HG03442 (cell line): ENCODE measurements around the gene CHRNB1.
"Not testable (repeated sequence)": the region's sequence is repeated elsewhere in the genome, so short reads cannot be mapped to it uniquely, and the experiment has no call there.

Experiments used
- ATAC-seq: cut with Tn5 transposase; IDR thresholded peaks from one replicate; pipeline ENCODE4 v1.9.1; 2021; ENCODE audit warnings: mild to moderate bottlenecking, moderate library complexity; ENCODE audit not compliant: unreplicated experiment

CHRNB1 gene

DNA sequence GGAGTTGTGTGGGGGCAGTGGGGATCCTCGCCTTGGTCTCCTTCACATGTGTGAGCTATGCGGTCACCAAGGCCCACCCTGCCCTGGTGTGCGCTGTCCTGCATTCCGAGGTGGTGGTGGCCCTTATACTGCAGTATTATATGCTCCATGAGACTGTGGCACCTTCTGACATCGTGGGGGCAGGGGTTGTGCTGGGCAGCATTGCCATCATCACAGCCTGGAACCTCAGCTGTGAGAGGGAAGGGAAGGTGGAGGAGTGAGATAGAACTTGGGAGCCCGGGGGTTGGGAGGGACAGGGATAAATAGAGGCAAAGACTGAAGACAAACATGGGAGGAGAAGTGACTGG lies 37.9 kb downstream of the CHRNB1 start:
- ATAC-seq = not testable (repeated sequence)

GRCh38 chr17:7483255-7484066 lies 38.6 kb downstream of the CHRNB1 start:
- ATAC-seq = peak; percentile 35

DNA sequence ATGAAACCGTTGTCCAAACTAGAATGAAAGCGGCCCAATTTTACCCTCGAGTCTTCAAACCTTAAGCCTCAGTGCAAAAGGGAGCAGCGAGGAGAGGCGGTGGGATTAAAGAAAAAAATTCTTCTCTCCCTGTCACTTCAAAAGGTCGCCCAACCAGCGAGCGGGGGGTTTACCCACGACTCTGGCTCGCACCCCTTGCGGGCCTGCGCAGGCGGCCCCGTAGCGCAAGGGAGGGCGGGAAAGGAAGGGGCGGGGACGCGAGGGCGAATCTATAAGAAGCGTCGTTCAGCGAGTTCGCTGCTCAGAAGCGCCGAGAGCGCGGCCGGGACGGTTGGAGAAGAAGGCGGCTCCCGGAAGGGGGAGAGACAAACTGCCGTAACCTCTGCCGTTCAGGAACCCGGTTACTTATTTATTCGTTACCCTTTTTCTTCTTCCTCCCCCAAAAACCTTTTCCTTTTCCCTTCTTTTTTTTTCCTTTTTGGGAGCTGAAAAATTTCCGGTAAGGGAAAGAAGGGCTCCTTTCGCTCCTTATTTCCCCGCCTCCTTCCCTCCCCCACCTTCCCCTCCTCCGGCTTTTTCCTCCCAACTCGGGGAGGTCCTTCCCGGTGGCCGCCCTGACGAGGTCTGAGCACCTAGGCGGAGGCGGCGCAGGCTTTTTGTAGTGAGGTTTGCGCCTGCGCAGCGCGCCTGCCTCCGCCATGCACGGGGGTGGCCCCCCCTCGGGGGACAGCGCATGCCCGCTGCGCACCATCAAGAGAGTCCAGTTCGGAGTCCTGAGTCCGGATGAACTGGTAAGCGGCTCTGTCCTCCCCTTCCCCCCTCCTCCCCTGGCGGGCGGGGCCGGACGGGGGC lies 39.4 kb downstream of the CHRNB1 start, which contains the start of gene POLR2A:
Gene POLR2A (plus strand): TSS at position 300 of the 852 bp plus-strand sequence.
- peak; percentile 57 for ATAC-seq

DNA sequence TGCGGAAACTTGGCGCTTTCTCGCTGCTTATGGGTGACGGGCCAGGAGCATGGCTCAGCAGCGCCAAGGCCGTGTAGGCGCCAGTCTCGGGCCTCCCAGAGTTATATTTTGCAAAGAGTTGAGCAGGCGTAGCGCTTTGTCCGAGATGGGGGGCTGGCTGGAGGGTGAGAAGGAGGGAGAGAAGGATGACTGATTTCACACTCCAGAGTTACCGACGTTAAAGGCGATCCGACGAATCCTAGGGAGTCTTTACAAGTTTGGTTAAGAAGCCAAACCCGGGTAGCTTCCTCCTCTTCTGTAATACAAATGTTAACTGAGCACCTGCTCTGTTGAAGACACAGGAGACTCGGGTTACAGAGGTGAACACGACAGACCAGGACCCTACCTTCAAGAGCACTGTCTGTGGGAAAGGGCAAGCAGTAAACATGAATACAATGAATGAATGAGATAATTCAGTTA lies 40.1 kb downstream of the CHRNB1 start:
- no peak for ATAC-seq

GRCh38 chr17:7486181-7486580 lies 41.3 kb downstream of the CHRNB1 start:
- ATAC-seq = no peak

GRCh38 chr17:7490144-7490543 lies 45.3 kb downstream of the CHRNB1 start:
- ATAC-seq = no peak

DNA sequence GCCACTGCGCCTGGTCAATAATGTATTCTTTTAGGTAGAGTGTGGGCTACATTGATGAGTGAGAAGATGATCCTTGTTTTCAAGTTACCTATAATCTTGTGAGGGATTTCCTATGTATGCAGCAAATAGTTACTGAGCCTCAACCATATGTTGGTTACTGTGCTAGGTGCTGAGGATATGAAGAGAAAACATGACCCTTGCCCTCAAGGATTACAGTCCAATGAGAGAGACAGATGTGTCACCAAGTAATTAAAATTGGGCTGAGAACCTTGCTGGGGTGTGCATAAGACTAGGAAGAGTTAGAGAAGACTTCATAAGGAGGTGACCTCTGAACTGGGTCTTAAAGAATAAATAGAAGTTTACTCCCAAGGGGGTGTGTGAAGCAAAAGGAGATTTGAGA lies 46.7 kb downstream of the CHRNB1 start:
- no peak for ATAC-seq

DNA sequence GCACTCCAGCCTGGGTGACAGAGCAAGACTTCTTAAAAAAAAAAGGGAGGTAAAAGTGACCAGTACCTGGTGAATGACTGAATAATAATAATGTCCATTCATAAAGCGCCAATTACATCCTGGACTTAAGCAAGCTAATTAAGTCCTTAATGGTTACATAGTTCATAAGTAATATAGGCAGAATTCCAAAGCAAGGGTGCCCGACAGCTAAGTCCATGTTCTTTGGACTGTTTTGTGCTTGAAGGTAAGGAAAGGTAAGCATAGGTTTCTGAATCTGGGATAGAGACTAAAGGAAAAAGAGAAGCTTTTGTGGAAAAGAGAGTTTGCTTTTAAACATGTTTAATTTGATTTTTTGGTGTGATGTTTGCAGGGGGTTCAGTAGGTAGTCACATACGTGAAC lies 49.1 kb downstream of the CHRNB1 start:
- ATAC-seq = no peak

DNA sequence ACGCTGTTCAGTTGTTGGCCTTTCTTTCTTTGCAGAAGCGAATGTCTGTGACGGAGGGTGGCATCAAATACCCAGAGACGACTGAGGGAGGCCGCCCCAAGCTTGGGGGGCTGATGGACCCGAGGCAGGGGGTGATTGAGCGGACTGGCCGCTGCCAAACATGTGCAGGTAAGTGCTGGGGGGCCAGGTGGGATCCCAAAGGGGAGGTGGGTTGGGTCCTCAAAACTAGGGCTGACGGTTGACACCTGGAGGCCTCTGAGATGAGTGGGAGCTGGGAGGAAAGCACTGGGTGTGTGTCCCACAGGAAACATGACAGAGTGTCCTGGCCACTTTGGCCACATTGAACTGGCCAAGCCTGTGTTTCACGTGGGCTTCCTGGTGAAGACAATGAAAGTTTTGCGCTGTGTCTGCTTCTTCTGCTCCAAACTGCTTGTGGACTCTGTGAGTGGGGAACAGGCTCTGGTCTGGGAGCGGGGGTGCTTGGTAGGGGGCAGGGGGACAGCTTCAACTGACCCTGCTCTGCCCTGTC lies 51.1 kb downstream of the CHRNB1 start:
- ATAC-seq = no peak

DNA sequence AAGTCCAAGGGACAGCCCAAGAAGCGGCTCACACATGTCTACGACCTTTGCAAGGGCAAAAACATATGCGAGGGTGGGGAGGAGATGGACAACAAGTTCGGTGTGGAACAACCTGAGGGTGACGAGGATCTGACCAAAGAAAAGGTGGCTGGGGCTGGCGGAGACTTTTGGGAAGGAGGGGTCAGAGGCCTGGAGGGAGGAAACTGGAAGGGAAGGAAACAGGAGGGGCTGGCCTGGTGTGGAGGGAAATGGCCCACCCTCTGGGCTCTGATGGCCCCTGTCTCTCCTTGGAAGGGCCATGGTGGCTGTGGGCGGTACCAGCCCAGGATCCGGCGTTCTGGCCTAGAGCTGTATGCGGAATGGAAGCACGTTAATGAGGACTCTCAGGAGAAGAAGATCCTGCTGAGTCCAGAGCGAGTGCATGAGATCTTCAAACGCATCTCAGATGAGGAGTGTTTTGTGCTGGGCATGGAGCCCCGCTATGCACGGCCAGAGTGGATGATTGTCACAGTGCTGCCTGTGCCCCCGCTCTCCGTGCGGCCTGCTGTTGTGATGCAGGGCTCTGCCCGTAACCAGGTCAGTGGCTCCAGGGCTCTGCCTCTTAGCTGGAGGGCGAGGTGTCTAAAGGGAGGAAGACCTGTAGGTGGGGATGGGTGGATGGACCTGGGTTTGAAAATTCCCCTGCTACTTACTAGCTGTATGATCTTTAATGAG lies 51.8 kb downstream of the CHRNB1 start:
- ATAC-seq = no peak

DNA sequence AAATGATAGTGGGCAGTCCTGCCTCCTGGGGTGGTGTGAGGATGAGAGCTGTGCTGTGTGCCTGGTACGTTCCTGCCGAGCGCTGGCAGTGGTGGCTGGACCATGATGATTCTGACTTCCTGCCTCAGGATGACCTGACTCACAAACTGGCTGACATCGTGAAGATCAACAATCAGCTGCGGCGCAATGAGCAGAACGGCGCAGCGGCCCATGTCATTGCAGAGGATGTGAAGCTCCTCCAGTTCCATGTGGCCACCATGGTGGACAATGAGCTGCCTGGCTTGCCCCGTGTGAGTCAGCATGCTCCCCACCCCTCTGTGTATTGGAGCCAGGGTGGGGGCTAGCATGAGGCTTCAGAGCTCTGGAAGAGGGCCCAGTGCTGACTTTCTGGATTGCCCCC lies 52.4 kb downstream of the CHRNB1 start:
- no peak for ATAC-seq

DNA sequence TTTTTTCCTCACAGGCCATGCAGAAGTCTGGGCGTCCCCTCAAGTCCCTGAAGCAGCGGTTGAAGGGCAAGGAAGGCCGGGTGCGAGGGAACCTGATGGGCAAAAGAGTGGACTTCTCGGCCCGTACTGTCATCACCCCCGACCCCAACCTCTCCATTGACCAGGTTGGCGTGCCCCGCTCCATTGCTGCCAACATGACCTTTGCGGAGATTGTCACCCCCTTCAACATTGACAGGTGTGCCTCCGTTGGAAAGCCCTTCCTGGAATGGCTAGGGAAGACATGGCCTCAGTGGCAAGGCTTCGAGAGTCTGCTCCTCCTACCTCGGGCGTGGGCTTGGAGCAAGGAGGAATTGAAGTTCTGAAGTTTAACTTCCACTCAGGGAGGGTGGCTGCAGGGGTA lies 52.8 kb downstream of the CHRNB1 start:
- ATAC-seq = no peak

GRCh38 chr17:7499161-7499560 lies 54.3 kb downstream of the CHRNB1 start:
- no peak for ATAC-seq

- ATAC-seq = no peak
Observed at GRCh38 chr17:7501729-7502128, 56.9 kb downstream of the CHRNB1 start.

GRCh38 chr17:7502171-7502847 lies 57.4 kb downstream of the CHRNB1 start:
- no peak for ATAC-seq

- ATAC-seq = no peak
Observed at GRCh38 chr17:7502987-7503386, 58.1 kb downstream of the CHRNB1 start.

DNA sequence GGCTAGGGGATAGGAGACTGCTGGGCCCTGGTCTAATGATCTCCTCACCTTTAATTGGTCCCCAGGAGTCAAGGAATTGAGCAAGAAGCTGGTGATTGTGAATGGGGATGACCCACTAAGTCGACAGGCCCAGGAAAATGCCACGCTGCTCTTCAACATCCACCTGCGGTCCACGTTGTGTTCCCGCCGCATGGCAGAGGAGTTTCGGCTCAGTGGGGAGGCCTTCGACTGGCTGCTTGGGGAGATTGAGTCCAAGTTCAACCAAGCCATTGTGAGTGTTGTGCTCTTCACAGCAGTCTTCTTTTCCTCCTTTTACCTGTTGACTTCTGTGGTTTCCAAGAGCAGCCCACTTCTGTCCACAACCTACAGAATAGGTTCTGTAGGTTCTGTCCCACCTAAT lies 58.7 kb downstream of the CHRNB1 start:
- ATAC-seq = no peak
